Stimulated activated CD8-positive, alpha-beta memory T cell treated with anti-CD3 and anti-CD28 coated beads, Interleukin-15, amount 100 ng/mL, for 1 hour (primary cell): ENCODE measurements around the gene PCDHGA2.
"Not testable (repeated sequence)": the region's sequence is repeated elsewhere in the genome, so short reads cannot be mapped to it uniquely, and the experiment has no call there.

Experiments used
- DNase-seq: peaks from one replicate; pipeline ENCODE4 v3.0.0-alpha.2; 2020; ENCODE audit warnings: low read depth

PCDHGA2 gene

GRCh38 chr5:141338538-141339306, at the start of gene PCDHGA2:
Gene PCDHGA2, plus strand, starts transcription at chr5:141338760.
- DNase-seq, result no peak

GRCh38 chr5:141298376-141298775, 40.2 kb upstream of the PCDHGA2 start:
- no peak for DNase-seq

- DNase-seq, result no peak
Measured at GRCh38 chr5:141303756-141304155, 34.8 kb upstream of the PCDHGA2 start, which contains the start of gene SLC25A2. Gene SLC25A2, minus strand, starts transcription at chr5:141304049. Its CDS starts 184 bp downstream, at chr5:141303865.

GRCh38 chr5:141306630-141307029, 31.9 kb upstream of the PCDHGA2 start:
- no peak for DNase-seq

GRCh38 chr5:141313711-141314110, 24.8 kb upstream of the PCDHGA2 start:
- no peak for DNase-seq

DNA sequence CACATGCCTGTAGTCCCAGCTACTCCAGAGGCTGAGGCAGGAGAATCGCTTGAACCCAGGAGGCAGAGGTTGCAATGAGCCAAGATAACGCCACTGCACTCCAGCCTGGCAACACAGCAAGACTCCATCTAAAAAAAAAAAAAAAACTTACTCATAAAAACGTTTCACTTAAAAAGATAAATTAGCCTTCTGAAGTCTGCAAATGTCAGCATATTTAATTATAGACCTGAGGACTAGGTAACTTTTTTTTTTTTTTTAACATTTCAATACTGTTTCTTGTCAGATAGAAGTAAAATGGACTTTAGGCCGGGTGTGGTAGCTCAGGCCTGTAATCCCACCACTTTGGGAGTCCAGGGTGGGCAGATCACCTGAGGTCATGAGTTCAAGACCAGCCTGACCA, 21.6 kb upstream of the PCDHGA2 start:
- not testable (repeated sequence) for DNase-seq

DNA sequence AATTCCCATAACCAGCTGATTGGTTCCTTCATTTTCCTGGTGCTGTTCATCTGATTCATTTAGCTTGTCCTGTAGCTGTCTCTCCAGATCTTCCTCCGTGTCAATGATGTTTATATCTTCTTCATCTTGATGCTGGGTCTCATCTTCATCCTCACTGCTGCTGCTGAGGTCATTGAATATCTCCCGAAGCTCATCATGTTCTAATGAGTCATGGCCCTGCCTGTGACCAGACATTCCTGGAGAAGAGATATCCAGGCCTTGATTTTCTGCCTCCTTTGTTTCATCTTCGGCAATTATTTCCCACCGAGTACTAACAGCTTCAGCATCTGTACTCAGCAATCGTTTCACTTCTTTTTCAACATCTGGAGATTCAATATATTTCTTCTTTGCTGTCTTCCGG, 19.4 kb upstream of the PCDHGA2 start:
- no peak for DNase-seq

DNA sequence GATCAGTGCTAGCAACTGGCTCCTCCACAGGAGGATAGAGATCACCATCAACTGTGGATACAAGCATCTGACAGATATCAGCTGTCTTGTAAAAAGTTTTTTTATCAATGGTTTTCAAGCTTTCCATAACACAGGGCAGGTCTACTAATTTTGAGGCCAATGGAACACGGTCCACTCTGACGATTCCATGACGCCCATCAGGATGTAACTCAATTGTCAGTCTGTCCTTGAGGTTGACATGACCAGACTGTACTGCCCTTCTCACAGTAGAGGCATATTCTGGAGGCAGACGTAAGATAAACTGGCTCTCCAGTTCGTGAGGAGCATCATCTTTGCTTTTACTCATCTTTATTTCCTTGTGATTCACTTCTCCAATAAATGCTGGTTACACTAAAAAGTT, 18.9 kb upstream of the PCDHGA2 start:
- no peak for DNase-seq

DNA sequence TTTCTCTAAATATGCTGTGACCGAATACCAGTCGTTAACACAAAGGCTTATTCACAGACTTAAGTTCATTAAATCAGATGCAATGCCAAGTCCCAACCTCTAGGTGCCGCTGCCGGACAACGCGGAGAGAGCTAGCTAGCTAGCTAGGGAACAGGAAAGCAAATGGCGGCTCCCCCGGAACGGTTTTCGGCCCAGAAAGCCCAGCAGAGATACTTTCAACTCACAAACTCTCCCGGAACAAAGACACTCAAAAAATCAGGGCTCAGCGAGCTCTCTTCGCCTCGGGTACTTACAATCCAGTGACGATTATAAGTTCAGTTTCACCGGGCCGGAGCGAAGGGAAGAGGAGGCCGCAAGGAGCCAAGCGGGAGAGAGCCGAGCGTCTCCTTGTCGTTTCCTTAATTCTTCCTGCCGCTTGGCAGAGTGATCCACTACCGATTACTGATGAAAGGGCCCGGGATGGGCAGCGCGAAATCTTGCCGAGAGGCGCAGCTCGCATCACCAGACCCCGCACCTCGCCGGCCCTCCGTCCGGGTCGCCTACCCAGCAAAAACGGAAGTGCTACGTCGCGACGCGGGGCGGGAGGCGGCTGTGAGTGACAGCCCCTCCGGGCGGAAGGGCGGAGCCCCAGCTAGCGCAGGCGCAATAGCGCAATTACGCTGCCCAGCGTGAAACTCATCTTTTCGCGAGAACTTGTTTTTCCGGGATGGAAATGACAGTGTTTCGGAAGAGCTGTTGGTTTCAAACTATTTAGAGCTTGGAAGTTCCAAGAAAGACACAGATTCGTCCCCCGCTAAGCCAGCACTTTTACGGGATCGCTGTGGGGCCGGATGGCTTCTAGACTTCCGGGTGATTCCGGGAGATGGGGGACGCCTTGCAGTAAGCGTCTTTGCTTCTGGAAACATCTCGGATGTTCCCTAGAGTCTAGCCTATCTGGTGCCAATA, 18.1 kb upstream of the PCDHGA2 start, which contains the start of gene TAF7:
Gene TAF7 (minus strand): TSS at position 560 of the 945 bp plus-strand sequence. CDS start 740 bp downstream, outside the sequence.
- peak; percentile 81 for DNase-seq

GRCh38 chr5:141322261-141322660, 16.3 kb upstream of the PCDHGA2 start:
- no peak for DNase-seq

GRCh38 chr5:141326088-141326854, 12.3 kb upstream of the PCDHGA2 start:
- DNase-seq, result peak; percentile 45

GRCh38 chr5:141328231-141328630, 10.3 kb upstream of the PCDHGA2 start:
- DNase-seq, result no peak

- DNase-seq, result no peak
Measured at GRCh38 chr5:141330299-141331080, 8.1 kb upstream of the PCDHGA2 start, which contains the start of gene PCDHGA1. Gene PCDHGA1, plus strand, starts transcription at chr5:141330514.

GRCh38 chr5:141332571-141332970, 6.0 kb upstream of the PCDHGA2 start:
- DNase-seq, result not testable (repeated sequence)

DNA sequence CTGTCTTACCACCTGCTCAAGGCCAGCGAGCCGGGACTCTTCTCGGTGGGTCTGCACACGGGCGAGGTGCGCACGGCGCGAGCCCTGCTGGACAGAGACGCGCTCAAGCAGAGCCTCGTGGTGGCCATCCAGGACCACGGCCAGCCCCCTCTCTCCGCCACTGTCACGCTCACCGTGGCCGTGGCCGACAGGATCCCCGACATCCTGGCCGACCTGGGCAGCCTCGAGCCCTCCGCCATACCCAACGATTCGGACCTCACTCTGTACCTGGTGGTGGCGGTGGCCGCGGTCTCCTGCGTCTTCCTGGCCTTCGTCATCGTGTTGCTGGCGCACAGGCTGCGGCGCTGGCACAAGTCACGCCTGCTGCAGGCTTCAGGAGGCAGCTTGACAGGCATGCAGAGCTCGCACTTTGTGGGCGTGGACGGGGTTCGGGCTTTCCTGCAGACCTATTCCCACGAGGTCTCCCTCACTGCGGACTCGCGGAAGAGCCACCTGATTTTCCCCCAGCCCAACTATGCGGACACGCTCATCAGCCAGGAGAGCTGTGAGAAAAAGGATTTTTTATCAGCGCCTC, 2.3 kb downstream of the PCDHGA2 start:
- DNase-seq, result not testable (repeated sequence)

- no peak for DNase-seq
Measured at GRCh38 chr5:141342773-141343172, 4.2 kb downstream of the PCDHGA2 start.

DNA sequence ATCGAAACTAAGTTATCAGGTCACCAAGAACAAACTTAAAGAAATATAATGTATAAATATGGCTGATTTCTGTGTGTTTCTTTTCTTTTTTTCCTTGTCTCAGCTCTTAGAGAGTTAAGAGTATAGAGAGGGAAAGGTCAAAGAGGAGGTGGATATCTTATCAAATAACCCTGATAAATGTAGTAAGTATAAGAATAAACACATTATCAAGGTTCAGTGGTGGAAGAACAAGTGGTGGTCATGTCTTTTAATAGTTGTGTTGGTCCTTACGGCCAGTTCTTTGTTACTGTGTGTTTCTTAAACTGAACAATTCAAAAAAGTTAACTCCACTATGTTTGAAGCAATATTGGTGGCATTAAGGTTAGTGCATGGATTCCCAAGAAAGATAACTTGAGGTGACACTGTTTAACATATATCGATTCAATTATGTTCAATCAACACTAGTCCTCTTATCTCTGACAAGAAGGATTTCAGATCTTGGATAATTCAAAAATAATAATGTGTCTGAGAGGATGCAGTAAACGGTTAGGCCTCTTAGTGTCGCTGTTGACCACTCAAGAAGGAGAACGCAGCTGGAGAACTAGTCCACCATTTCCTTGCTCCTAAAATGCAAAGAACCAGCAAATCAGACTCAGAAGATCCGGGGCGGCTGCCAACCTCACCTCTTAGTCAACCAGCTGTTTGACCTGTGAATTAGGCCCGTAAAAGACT, 4.8 kb downstream of the PCDHGA2 start, which contains the start of gene PCDHGA3:
Gene PCDHGA3 (plus strand): TSS at position 588 of the 711 bp plus-strand sequence. CDS start 205 bp downstream, outside the sequence.
- DNase-seq, result no peak

DNA sequence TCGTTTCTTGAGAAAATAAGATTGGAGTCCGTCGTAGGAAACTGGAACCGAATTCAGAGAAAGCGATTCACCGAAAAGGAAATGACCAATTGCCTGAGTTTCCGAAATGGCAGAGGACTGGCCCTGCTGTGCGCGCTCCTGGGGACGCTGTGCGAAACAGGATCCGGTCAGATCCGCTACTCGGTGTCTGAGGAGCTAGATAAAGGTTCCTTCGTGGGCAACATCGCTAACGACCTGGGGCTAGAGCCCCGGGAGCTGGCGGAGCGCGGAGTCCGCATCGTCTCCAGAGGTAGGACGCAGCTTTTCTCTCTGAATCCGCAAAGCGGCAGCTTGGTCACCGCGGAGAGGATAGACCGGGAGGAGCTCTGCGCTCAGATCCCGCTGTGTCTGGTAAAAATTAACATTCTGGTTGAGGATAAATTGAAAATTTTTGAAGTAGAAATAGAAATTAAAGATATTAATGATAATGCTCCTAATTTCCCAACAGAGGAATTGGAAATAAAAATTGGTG, 5.4 kb downstream of the PCDHGA2 start:
- DNase-seq, result no peak

GRCh38 chr5:141345327-141345726, 6.8 kb downstream of the PCDHGA2 start:
- no peak for DNase-seq

DNA sequence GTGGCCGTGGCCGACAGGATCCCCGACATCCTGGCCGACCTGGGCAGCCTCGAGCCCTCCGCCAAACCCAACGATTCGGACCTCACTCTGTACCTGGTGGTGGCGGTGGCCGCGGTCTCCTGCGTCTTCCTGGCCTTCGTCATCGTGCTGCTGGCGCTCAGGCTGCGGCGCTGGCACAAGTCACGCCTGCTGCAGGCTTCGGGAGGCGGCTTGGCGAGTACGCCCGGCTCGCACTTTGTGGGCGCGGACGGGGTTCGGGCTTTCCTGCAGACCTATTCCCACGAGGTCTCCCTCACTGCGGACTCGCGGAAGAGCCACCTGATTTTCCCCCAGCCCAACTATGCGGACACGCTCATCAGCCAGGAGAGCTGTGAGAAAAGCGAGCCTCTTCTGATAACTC, 7.5 kb downstream of the PCDHGA2 start:
- DNase-seq, result not testable (repeated sequence)
